Loucy (cell line): ENCODE results near the gene BMPR1B.

ENCODE experiments used
- H2AFZ ChIP-seq: fragments of 200-600 bp; sonication (generic); 2 replicates; pipeline ENCODE4 v1.6.0; 2016; ENCODE audit warnings: antibody characterized with exemption, mild to moderate bottlenecking, low read length, moderate library complexity
- H3F3A ChIP-seq: fragments of 200-600 bp; 2 replicates; pipeline ENCODE4 v1.6.0; 2016; ENCODE audit warnings: antibody characterized with exemption, low read depth, mild to moderate bottlenecking
- H3K27me3 ChIP-seq: fragments of 200-600 bp; sonication (generic); 2 replicates; pipeline ENCODE4 v1.6.1; 2014; ENCODE audit warnings: low read length, mild to moderate bottlenecking; ENCODE audit not compliant: insufficient read depth, poor library complexity, severe bottlenecking
- H3K36me3 ChIP-seq: fragments of 200-600 bp; sonication (generic); 2 replicates; pipeline ENCODE4 v1.6.1; 2016; ENCODE audit warnings: low read length; ENCODE audit not compliant: insufficient read depth
- H3K4me1 ChIP-seq: fragments of 200-600 bp; sonication (generic); 2 replicates; pipeline ENCODE4 v1.5.1; 2014; ENCODE audit warnings: low read length, mild to moderate bottlenecking; ENCODE audit not compliant: insufficient read depth, poor library complexity, severe bottlenecking
- H3K4me2 ChIP-seq: fragments of 200-600 bp; sonication (generic); 2 replicates; pipeline ENCODE4 v1.6.0; 2014; ENCODE audit warnings: antibody characterized with exemption, low read length, low read depth, mild to moderate bottlenecking; ENCODE audit not compliant: poor library complexity, severe bottlenecking
- H3K4me3 ChIP-seq: fragments of 200-600 bp; sonication (generic); 2 replicates; pipeline ENCODE4 v1.5.1; 2014; ENCODE audit warnings: low read length, mild to moderate bottlenecking, mixed read lengths; ENCODE audit not compliant: poor library complexity, severe bottlenecking
- H3K79me2 ChIP-seq: fragments of 200-600 bp; sonication (generic); 2 replicates; pipeline ENCODE4 v1.6.1; 2014; ENCODE audit warnings: low read length; ENCODE audit not compliant: insufficient read depth
- H3K9ac ChIP-seq: fragments of 200-600 bp; sonication (generic); 2 replicates; pipeline ENCODE4 v1.6.0; 2014; ENCODE audit warnings: mild to moderate bottlenecking, low read depth, low read length, moderate library complexity; ENCODE audit not compliant: poor library complexity, severe bottlenecking
- H3K9me2 ChIP-seq: fragments of 200-600 bp; sonication (generic); replicated peaks from 2 replicates; pipeline ENCODE4 v1.6.1; 2016; ENCODE audit warnings: low read depth, low read length, mixed read lengths
- H3K9me3 ChIP-seq: fragments of 200-600 bp; sonication (generic); 2 replicates; pipeline ENCODE4 v1.6.1; 2014; ENCODE audit warnings: mild to moderate bottlenecking, antibody characterized with exemption, low read length, low read depth; ENCODE audit not compliant: insufficient read depth
- H4K20me1 ChIP-seq: fragments of 200-600 bp; sonication (generic); 2 replicates; pipeline ENCODE4 v1.6.0; 2014; ENCODE audit warnings: antibody characterized with exemption, low read length, mild to moderate bottlenecking; ENCODE audit not compliant: insufficient read depth, poor library complexity, severe bottlenecking
- CTCF ChIP-seq: fragments of 200-600 bp; sonication (generic); conservative IDR thresholded peaks from 2 replicates; pipeline ENCODE4 v1.5.1; 2014; ENCODE audit warnings: mild to moderate bottlenecking, antibody characterized with exemption, low read length
- EZH2phosphoT487 ChIP-seq: fragments of 200-600 bp; IDR thresholded peaks from 2 replicates; pipeline ENCODE4 v1.6.1; 2018; ENCODE audit warnings: antibody characterized with exemption, mild to moderate bottlenecking, moderate library complexity, borderline replicate concordance

The BMPR1B gene

GRCh38 chr4:94934864-94935263, 177.1 kb downstream of the BMPR1B start:
- Histone ChIP-seq H3K79me2 (no peaks in the 10 kb centered on the region), H4K20me1 (no peaks in the 10 kb centered on the region)

DNA sequence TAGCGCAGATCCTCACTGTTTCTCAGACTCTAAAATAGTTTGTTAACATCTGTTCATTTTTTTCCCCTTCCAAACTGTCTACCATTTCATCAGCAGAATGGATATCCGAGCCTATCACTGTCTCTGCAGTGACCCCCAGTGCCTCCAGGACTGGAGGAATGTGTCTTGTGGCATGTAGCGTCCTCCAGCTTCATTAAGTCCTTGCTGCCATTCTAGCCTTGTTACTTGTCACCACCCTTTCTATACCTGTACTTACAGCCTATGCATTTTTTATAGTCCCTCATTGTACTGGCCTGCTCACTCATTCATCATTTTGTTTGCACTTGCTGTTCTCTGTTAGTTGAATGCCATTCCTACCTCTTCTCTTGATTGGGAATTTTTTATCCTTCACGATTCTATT, 179.1 kb downstream of the BMPR1B start:
- no peak overlapping the region for H2AFZ ChIP-seq
- H3K9ac ChIP-seq: no peak overlapping the region
- TF ChIP-seq EZH2phosphoT487: no peak
- no peak for TF ChIP-seq CTCF
- H3K4me3 ChIP-seq: no peak overlapping the region
- no peaks in the 10 kb centered on the region for H3K9me3 ChIP-seq
- H3K79me2 ChIP-seq: no peaks in the 10 kb centered on the region
- no peaks in the 10 kb centered on the region for H4K20me1 ChIP-seq
- no peaks in the 10 kb centered on the region for H3K9me2 ChIP-seq
- H3K27me3 ChIP-seq: no peaks in the 10 kb centered on the region
- H3K36me3 ChIP-seq: no peaks in the 10 kb centered on the region
- H3F3A ChIP-seq: no peaks in the 10 kb centered on the region
- no peak overlapping the region for H3K4me2 ChIP-seq
- no peaks in the 10 kb centered on the region for H3K4me1 ChIP-seq

More at GRCh38 chr4:94934864-94935263, 177.1 kb downstream of the BMPR1B start:
- no peak overlapping the region for H3K4me2 ChIP-seq
- H3F3A ChIP-seq: no peaks in the 10 kb centered on the region
- no peaks in the 10 kb centered on the region for H3K27me3 ChIP-seq
- TF ChIP-seq CTCF (no peak), EZH2phosphoT487 (no peak)
- H3K36me3 ChIP-seq: no peaks in the 10 kb centered on the region
- H3K4me1 ChIP-seq: no peaks in the 10 kb centered on the region
- no peaks in the 10 kb centered on the region for H3K9me3 ChIP-seq
- no peaks in the 10 kb centered on the region for H3K9me2 ChIP-seq
- H3K9ac ChIP-seq: no peak overlapping the region
- H3K4me3 ChIP-seq: no peak overlapping the region
- H2AFZ ChIP-seq: no peak overlapping the region

GRCh38 chr4:94939791-94940519, 182.2 kb downstream of the BMPR1B start:
- H3K4me1 ChIP-seq: no peaks in the 10 kb centered on the region
- H3K4me3 ChIP-seq: no peak overlapping the region
- no peaks in the 10 kb centered on the region for H3K36me3 ChIP-seq
- no peaks in the 10 kb centered on the region for H3F3A ChIP-seq
- H3K79me2 ChIP-seq: no peaks in the 10 kb centered on the region
- H4K20me1 ChIP-seq: no peaks in the 10 kb centered on the region
- H3K9me2 ChIP-seq: no peaks in the 10 kb centered on the region
- H3K9ac ChIP-seq: no peak overlapping the region
- H3K9me3 ChIP-seq: no peaks in the 10 kb centered on the region
- no peak overlapping the region for H2AFZ ChIP-seq
- no peak overlapping the region for H3K4me2 ChIP-seq
- no peaks in the 10 kb centered on the region for H3K27me3 ChIP-seq
- no peak for TF ChIP-seq EZH2phosphoT487
- TF ChIP-seq CTCF: no peak
